Karpas-422 (cell line): ENCODE results near the gene KIF9. TPM values are rescaled to one million over a fixed set of nuclear protein-coding genes. Genes with fewer than 3 reads are reported as not detected.
"Not testable (repeated sequence)": the region's sequence is repeated elsewhere in the genome, so short reads cannot be mapped to it uniquely, and the experiment has no call there.

Experiments used
- DNase-seq: peaks from one replicate; pipeline ENCODE4 v3.0.0-alpha.2; 2015
- H2AFZ ChIP-seq: fragments of 200-600 bp; sonication (generic); 2 replicates; pipeline ENCODE4 v1.6.1; 2014; ENCODE audit warnings: antibody characterized with exemption, low read length, mixed read lengths
- H3K27ac ChIP-seq: fragments of 200-600 bp; sonication (generic); 2 replicates; pipeline ENCODE4 v1.5.1; 2014; ENCODE audit warnings: mild to moderate bottlenecking, low read length, moderate library complexity
- H3K27me3 ChIP-seq: fragments of 200-600 bp; sonication (generic); 2 replicates; pipeline ENCODE4 v1.6.1; 2014; ENCODE audit warnings: low read length, mixed read lengths
- H3K36me3 ChIP-seq: fragments of 200-600 bp; sonication (generic); 2 replicates; pipeline ENCODE4 v1.6.1; 2014; ENCODE audit warnings: low read length, mixed read lengths; ENCODE audit not compliant: insufficient read depth
- H3K4me1 ChIP-seq: fragments of 200-600 bp; sonication (generic); 2 replicates; pipeline ENCODE4 v1.6.1; 2014; ENCODE audit warnings: mild to moderate bottlenecking, low read length, mixed read lengths
- H3K4me2 ChIP-seq: fragments of 200-600 bp; sonication (generic); 2 replicates; pipeline ENCODE4 v1.6.1; 2014; ENCODE audit warnings: low read length, low read depth, mild to moderate bottlenecking; ENCODE audit not compliant: poor library complexity, severe bottlenecking
- H3K4me3 ChIP-seq: fragments of 200-600 bp; sonication (generic); 2 replicates; pipeline ENCODE4 v1.5.1; 2014; ENCODE audit warnings: mild to moderate bottlenecking, antibody characterized with exemption, low read length, mixed read lengths
- H3K79me2 ChIP-seq: fragments of 200-600 bp; sonication (generic); 2 replicates; pipeline ENCODE4 v1.6.1; 2014; ENCODE audit warnings: mild to moderate bottlenecking, low read length, mixed read lengths
- H3K9ac ChIP-seq: fragments of 200-600 bp; sonication (generic); 2 replicates; pipeline ENCODE4 v1.6.0; 2014; ENCODE audit warnings: low read length
- H3K9me2 ChIP-seq: fragments of 200-600 bp; sonication (generic), shearing (Covaris generic); replicated peaks from 2 replicates; pipeline ENCODE4 v1.6.0; 2014; ENCODE audit warnings: mild to moderate bottlenecking, low read length, moderate library complexity; ENCODE audit not compliant: insufficient read depth
- H3K9me3 ChIP-seq: fragments of 300-700, 200-600 bp; sonication (generic); 2 replicates; pipeline ENCODE4 v1.6.1; 2014; ENCODE audit warnings: low read length, mixed read lengths
- H4K20me1 ChIP-seq: fragments of 200-600 bp; sonication (generic); 2 replicates; pipeline ENCODE4 v1.6.1; 2014; ENCODE audit warnings: mild to moderate bottlenecking, antibody characterized with exemption, low read length, low read depth; ENCODE audit not compliant: insufficient read depth
- total RNA-seq: library from RNA; depleted of rRNA; stranded (reverse); fragments of >200 nt; shearing (Covaris generic); gene quantifications from 2 replicates; pipeline ENCODE4 v1.2.3, GENCODE V29; 2014; ENCODE audit warnings: low replicate concordance

KIF9 gene
- total RNA-seq, 1 experiment from 2014 or later, result 8.3 TPM

- no peaks in the 10 kb centered on the region for H3K9me2 ChIP-seq
- no peak overlapping the region for H2AFZ ChIP-seq
- no peaks in the 10 kb centered on the region for H4K20me1 ChIP-seq
- H3K27ac ChIP-seq, result peak overlapping the region; percentile 48
- no peaks in the 10 kb centered on the region for H3K9me3 ChIP-seq
- H3K36me3 ChIP-seq, result peaks cover 12% of the 10 kb centered on the region
- no peak overlapping the region for H3K4me3 ChIP-seq
- no peaks in the 10 kb centered on the region for H3K27me3 ChIP-seq
- no peak for DNase-seq
- H3K79me2 ChIP-seq, result peaks cover 90% of the 10 kb centered on the region
- peaks cover 63% of the 10 kb centered on the region for H3K4me1 ChIP-seq
- H3K4me2 ChIP-seq, result no peak overlapping the region
- no peak overlapping the region for H3K9ac ChIP-seq
Measured at GRCh38 chr3:47296562-47297302, 14.1 kb upstream of the KIF9 start.

- Histone ChIP-seq H3K27me3 (no peaks in the 10 kb centered on the region), H3K4me2 (no peak overlapping the region), H3K9ac (no peak overlapping the region), H3K9me2 (no peaks in the 10 kb centered on the region), H3K4me3 (no peak overlapping the region), H4K20me1 (no peaks in the 10 kb centered on the region), H3K79me2 (peaks cover 92% of the 10 kb centered on the region), H3K27ac (peak overlapping the region; percentile 48), H2AFZ (no peak overlapping the region), H3K9me3 (no peaks in the 10 kb centered on the region), H3K36me3 (peaks cover 11% of the 10 kb centered on the region; the same call in 1 of the 2 replicates), H3K4me1 (peaks cover 70% of the 10 kb centered on the region)
- DNase-seq, result no peak
Measured at GRCh38 chr3:47295976-47296375, 13.4 kb upstream of the KIF9 start.

GRCh38 chr3:47295322-47295721 lies 12.7 kb upstream of the KIF9 start:
- no peak for DNase-seq
- Histone ChIP-seq H3K9me2 (no peaks in the 10 kb centered on the region), H3K9me3 (no peaks in the 10 kb centered on the region), H3K36me3 (peaks cover 13% of the 10 kb centered on the region; the same call in 1 of the 2 replicates), H3K27ac (peak overlapping the region; percentile 31; the same call in 1 of the 2 replicates), H3K4me2 (no peak overlapping the region), H3K4me1 (peaks cover 77% of the 10 kb centered on the region), H2AFZ (no peak overlapping the region), H3K9ac (no peak overlapping the region), H3K79me2 (peaks cover 94% of the 10 kb centered on the region), H4K20me1 (no peaks in the 10 kb centered on the region), H3K4me3 (no peak overlapping the region), H3K27me3 (no peaks in the 10 kb centered on the region)

- H2AFZ ChIP-seq, result no peak overlapping the region
- peaks cover 14% of the 10 kb centered on the region; the same call in 1 of the 2 replicates for H3K36me3 ChIP-seq
- no peaks in the 10 kb centered on the region for H3K27me3 ChIP-seq
- H3K4me1 ChIP-seq, result peaks cover 84% of the 10 kb centered on the region
- H3K27ac ChIP-seq, result peak overlapping the region; percentile 89; the same call in 1 of the 2 replicates
- H3K9ac ChIP-seq, result no peak overlapping the region
- H3K4me2 ChIP-seq, result no peak overlapping the region
- DNase-seq, result no peak
- H3K9me2 ChIP-seq, result no peaks in the 10 kb centered on the region
- H3K9me3 ChIP-seq, result no peaks in the 10 kb centered on the region
- no peaks in the 10 kb centered on the region for H4K20me1 ChIP-seq
- H3K79me2 ChIP-seq, result peaks cover 98% of the 10 kb centered on the region
- no peak overlapping the region for H3K4me3 ChIP-seq
Measured at GRCh38 chr3:47294392-47294791, 11.8 kb upstream of the KIF9 start.

GRCh38 chr3:47293822-47294221 lies 11.2 kb upstream of the KIF9 start:
- no peak for DNase-seq
- H3K9ac ChIP-seq, result no peak overlapping the region
- H2AFZ ChIP-seq, result no peak overlapping the region
- no peaks in the 10 kb centered on the region for H3K27me3 ChIP-seq
- peaks cover 98% of the 10 kb centered on the region for H3K79me2 ChIP-seq
- H3K4me3 ChIP-seq, result no peak overlapping the region
- peaks cover 14% of the 10 kb centered on the region; the same call in 1 of the 2 replicates for H3K36me3 ChIP-seq
- H3K4me2 ChIP-seq, result no peak overlapping the region
- H3K27ac ChIP-seq, result peak overlapping the region; percentile 89
- H4K20me1 ChIP-seq, result no peaks in the 10 kb centered on the region
- H3K4me1 ChIP-seq, result peaks cover 84% of the 10 kb centered on the region
- no peaks in the 10 kb centered on the region for H3K9me3 ChIP-seq
- H3K9me2 ChIP-seq, result no peaks in the 10 kb centered on the region

- Histone ChIP-seq H3K27ac (peak overlapping the region; percentile 89), H3K36me3 (peaks cover 25% of the 10 kb centered on the region; the same call in 1 of the 2 replicates), H3K4me3 (peak overlapping the region; percentile 52), H3K9ac (peak overlapping the region; percentile 54), H3K4me1 (peaks cover 85% of the 10 kb centered on the region), H3K4me2 (peak overlapping the region; percentile 69), H3K79me2 (peaks cover 98% of the 10 kb centered on the region)
- H2AFZ ChIP-seq, H4K20me1 ChIP-seq, H3K27me3 ChIP-seq, H3K9me3 ChIP-seq, H3K9me2 ChIP-seq: not testable (repeated sequence)
- peak; percentile 86 for DNase-seq
Measured at GRCh38 chr3:47291754-47292420, 9.3 kb upstream of the KIF9 start.

GRCh38 chr3:47291158-47291753 lies 8.7 kb upstream of the KIF9 start:
- Histone ChIP-seq H3K79me2 (peaks cover 98% of the 10 kb centered on the region), H4K20me1 (no peaks in the 10 kb centered on the region), H2AFZ (no peak overlapping the region), H3K9ac (peak overlapping the region; percentile 16; the same call in 1 of the 2 replicates), H3K9me2 (no peaks in the 10 kb centered on the region), H3K27ac (peak overlapping the region; percentile 89), H3K4me2 (peak overlapping the region; percentile 69), H3K27me3 (no peaks in the 10 kb centered on the region), H3K4me1 (peaks cover 79% of the 10 kb centered on the region), H3K9me3 (no peaks in the 10 kb centered on the region), H3K36me3 (peaks cover 31% of the 10 kb centered on the region; the same call in 1 of the 2 replicates), H3K4me3 (peak overlapping the region; percentile 52)
- no peak for DNase-seq
